GM19463 (cell line): ENCODE results near the gene UVRAG.

ENCODE experiments used
- ATAC-seq: cut with Tn5 transposase; IDR thresholded peaks from one replicate; pipeline ENCODE4 v1.9.1; 2021; ENCODE audit warnings: mild to moderate bottlenecking, moderate library complexity; ENCODE audit not compliant: unreplicated experiment

Gene UVRAG

DNA sequence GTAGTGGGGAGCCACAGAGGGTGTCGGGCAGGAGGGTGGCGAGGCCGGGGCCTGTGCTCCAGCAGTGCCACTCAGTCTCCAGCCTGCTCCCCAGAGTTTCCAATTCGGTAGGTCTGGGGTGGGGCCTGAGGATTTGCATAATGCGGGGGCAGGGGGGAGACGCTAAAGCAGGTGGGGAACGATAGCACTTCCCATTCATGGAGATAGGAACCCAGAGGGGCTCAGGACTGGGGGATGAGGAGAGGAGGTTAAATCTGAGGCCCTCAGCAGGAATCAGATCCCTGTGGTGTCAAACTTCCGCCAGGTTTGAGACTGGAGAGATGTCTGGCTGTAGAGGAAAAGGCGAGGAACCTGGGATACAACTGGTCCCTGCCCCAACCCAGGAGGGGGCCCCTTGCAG is 361.5 kb downstream of the UVRAG start:
- ATAC-seq: no peak

DNA sequence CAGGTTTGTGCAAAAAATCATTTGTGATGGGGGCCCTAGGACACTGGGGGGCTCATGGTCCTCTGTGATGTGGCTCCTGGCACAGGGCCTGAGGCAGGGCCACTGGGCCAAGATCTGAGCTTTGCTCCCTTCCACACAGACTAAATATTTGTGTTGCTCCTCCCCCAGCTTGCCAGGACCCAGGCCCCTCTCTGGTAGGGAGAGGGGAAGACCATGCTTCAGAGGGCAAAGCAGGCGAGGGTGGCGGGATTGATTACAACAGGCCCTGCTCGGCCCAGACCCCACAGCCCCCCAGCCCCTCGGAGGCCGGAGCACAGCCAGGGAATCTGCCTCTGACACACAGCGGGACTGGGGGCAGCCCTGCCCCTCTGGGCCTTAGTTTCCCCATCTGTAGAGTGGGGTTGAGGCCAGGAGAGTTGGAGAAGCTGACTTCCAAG is 362.3 kb downstream of the UVRAG start:
- no peak for ATAC-seq

DNA sequence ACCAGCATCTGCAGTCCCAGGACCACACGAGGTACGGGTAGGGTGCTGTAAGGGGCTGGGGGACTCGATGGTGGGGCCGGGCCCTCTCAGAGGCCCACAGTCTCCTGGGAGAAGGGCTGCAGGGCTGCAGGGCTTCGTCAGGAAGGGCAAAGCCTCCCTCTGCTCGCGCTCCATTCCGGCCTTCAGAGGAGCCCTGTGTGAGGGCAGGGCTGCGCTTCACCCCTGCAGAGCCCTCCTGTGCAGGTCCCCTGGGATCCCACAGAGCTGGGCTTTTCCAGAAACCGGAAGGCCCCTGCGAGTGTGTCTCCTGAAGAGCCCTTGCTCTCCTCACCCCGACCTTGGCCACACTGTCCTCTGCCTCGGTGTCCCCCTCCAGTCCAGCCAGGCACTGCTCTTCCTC is 364.1 kb downstream of the UVRAG start:
- no peak for ATAC-seq

DNA sequence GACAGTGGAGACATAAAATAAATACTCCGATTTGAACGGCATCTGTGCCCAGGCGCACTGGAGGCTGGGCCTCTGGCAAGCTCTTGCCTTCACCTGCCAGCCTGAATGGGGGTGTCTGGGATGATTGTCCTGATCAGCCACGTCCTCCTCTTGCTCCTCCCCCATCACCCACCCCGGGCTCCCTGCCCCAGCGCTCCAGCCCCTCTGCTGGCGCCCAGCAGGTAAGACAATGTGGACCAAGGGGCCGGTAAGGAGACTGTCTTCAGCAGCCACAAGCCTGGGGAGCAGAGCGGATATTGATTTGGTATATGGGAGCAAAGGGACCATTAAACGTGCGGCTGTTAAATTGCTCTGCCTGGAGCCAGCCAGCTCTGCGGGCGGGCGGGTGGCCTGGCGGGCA is 366.4 kb downstream of the UVRAG start:
- ATAC-seq: no peak

DNA sequence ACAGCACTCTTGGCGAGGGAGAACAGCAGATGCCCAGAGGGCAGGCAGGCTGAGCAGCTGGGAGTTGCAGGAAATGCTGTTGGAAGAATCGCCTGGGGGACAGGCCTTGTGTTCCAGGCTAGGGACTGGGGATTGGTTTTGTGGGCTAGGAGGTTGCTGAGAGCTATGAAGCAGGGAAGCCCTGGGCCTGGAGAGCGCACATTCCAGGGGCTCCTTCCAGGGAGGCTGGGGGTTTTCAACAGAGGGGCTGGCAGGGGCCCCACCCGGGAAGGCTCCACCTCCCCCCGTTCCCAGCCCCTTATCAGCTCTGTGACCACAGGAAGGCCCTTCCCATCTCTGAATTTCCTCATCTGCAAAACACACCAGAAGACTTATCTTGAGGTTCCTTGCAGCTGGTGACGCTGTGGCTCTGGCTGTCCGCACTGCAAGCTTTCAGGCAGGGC is 369.6 kb downstream of the UVRAG start:
- no peak for ATAC-seq

DNA sequence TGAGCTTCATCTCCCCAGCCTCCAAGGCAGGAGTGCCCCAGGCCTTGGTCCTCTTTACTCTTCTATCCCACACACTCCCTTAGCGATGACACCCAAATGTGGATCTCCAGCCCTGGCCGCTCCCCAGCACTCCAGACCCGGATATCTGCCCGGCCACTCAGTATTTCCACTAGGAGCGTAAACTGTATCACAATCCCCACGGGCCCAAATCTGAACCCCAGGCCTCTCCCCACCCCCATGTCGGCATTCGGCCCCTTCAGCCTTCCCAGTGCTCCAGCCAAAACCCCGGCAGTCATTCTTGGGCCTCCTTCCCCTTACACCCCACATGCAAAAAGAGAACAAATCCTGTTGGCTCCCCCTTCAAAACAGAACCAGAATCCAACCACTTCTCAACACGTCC is 370.5 kb downstream of the UVRAG start:
- ATAC-seq: no peak

DNA sequence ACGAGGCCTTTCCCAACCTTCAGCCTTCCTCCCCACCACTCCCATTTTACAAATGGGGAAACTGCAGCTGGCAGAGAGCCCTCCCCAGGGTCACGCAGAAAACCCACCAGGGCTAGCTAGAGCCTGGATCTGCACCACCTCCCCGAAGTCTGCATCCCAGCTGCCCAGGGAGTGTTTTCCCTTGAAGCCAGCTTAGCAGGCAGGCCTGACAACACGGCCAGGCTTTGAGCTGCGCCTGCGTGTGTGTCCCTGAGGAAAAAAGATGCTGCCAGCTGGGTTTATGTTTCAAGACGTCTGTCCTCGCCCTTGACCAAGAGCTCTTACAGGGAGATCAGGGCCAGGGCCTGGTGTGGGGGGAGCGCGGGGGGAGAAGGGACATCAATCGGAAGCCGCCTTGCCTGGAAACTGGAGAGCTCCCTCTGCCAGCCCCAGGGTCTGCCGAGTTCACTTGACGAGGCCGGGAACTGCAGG is 371.0 kb downstream of the UVRAG start:
- no peak for ATAC-seq

DNA sequence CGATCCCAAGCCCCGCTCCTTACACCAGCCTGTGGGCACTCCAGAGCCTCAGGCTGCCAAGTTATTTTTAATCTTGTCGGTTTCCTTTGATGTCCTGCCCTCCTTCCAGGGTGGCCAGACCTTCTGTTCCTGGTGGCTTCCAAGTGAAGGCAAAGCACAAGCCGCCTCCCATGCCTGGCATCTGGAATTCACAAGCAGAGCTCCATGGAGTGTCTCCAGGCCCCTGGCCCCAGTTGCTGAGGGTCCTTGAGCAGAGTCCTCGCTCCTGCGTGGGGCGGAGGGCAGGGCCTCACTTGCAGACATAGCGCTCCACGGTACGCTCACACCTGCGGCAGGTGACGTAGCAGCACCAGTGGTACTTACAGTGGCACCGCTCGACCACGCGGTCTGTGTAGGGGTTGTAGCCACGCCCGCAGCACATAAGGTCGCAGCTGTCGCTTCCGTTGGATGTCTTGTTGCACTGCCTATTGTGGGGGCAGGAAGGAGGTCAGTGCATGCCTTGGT is 371.8 kb downstream of the UVRAG start:
- ATAC-seq: no peak

DNA sequence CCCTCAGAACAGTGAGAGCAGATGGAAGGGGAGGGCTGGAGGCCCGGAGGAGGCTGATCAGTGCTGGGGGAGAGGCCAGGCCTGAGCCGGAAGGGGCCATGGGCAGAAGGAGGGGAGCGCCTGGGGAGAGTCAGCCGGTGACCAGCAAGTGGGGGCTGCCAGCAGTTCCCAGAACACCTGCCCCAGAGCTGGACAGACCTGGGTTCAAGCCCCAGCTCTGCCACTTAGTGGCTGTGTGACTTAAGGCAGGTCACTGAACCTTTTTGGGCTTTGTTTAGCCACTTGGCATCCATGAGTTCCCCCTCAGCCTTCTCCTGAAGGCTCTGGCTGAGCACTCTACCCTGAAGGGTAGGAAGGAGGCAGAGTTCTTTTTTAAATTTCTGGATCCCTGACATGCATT is 373.9 kb downstream of the UVRAG start:
- ATAC-seq: no peak

DNA sequence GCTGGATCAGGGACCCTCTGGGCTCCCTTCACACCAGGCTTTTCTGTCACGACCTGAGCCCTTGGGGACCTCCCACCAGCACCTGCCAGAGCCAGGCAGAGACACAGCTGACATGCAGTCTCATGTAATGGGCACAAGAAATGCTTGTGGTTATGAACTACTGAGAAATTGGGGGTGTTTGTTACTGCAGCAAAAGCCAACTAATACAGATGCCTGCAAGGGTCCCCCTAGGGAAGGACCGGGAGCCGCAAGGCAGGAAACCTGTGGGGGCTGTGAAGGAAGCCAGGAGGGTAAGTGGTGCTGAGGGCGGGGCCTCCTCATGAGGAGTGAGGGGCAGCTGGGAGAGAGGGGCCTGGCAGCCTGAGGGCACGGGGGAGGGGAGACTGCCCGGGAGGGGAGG is 374.7 kb downstream of the UVRAG start:
- no peak for ATAC-seq

DNA sequence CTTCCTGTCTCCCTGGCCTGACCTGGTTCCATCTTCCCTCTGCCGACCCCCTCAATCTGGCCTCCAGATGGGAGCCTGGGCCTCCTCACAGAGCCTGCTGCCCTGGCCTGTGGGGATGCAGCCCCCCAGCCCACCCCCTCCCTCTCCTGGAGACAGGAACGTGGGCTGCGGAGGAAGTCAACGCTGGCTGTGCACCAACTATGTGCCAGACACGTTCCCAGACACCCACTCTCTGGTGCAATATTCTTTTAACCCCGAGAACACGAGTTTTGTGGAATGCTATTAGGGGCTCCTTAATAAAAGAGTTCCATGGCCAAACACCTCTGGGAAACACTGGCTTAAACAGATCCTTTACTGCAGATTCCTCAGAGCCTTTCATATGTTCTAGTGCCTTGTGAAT is 375.4 kb downstream of the UVRAG start:
- no peak for ATAC-seq
